ENCODE results near the gene TMEM243.
A peak's percentile ranks its signal among the peaks of the same experiment; 100 is the strongest.

The TMEM243 gene

GRCh38 chr7:87154569-87154968, 65.0 kb downstream of the TMEM243 start:
- no peak for DNase-seq

DNA sequence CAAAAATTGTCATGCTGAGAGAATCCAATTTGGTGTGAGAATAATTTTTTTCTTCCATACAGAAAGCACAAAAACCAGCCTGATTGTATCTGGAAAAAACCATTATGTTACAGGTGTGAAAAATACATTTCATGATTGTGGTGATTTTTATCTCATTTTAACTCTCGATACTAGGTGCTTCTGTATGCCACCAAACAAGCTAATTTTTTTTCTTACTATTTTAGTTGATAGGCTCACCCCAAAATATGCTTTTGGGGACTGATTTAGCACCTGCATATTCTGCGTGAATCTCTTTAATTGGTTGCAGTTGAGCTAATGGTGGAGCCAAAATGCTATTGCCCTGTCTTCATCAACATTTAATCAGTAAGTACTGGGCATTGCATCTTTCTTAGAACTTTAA, 65.4 kb downstream of the TMEM243 start:
- DNase-seq: no peak

GRCh38 chr7:87152897-87153641, 66.5 kb downstream of the TMEM243 start:
- peak; percentile 7 to 24 for DNase-seq

- DNase-seq: peak; percentile 80 to 82
These were observed 67.2 kb downstream of the TMEM243 start, which contains the start of gene DMTF1 for GRCh38 chr7:87152112-87152896. DMTF1 (plus strand) TSS chr7:87152453; CDS start chr7:87164942, 12,489 bp downstream.

DNA sequence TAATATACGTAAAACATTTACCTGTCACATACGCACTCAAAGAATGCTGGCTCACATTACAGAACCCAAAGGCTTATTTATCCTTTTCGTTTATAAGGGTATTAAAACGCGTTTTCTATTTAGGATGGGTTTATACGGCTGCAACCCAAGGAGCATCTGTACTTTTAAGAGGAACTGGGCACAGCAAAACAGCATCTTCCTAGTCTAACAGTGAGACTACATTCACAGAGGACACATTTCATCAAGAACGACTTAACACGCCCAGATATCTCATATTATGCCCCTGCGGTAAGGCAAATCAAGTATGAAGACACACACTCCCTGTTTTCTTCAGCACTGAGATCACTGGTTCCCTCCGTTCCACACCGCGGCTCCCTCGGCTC, 67.8 kb downstream of the TMEM243 start:
- DNase-seq: no peak

GRCh38 chr7:87151002-87151728, 68.4 kb downstream of the TMEM243 start:
- DNase-seq: no peak

DNA sequence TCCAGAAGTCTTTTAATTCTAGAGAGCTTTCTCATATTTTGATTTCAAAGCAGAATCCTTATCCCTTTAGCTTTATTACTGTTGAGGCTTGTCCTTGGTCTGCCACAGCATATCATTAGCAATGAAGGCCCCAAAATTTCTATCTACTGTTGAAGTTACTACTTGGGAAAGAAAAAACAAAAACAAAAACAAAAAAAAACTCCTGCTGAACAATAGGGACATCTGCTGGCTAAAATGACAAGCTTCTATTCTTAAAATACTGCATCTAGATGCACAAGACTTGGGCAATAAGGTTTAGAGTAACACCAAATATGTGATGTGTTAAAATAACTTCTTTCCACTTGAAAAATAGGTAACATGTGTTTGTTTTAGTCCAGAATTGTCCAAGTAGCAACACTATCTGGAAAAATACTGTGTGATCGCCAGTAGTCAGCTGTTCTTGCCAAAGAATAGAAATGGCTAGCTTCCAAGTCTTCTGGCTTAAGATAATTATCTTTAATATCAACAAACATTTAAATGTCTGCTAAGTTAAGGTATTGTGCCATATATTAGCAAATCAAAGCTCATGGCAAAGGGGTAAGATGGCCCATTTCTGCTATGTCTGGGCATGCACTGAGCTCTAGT, 71.1 kb downstream of the TMEM243 start:
- DNase-seq: no peak

DNA sequence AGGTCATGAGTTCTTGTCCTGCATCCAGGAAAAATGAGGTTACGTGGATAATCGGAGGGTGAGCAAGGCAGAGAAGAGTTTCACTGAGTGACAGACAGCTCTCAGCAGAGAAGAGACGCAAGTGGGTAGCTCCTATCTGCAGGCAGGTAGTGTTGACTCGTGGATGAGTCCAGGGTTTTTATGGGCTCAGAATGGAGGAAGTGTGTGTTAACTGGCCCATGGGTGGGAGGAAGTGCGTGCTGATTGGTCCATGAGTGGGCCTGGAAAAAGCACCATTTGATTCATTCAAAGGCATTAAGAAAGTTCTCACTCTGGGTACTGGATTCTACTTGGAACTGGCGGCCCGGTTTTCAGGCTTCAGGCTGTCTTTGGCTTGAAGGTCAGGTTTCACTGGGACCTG, 72.0 kb downstream of the TMEM243 start:
- DNase-seq: no peak

GRCh38 chr7:87146740-87147386, 72.7 kb downstream of the TMEM243 start:
- no peak for DNase-seq
